Keratinocyte (primary cell): ENCODE results near the gene WDR44. TPM values are rescaled to one million over a fixed set of nuclear protein-coding genes. Genes with fewer than 3 reads are reported as not detected.

ENCODE experiments used
- DNase-seq: peaks from one replicate; pipeline ENCODE4 v3.0.0-alpha.2; 2011; ENCODE audit warnings: low read depth, missing footprints, low spot score
- FAIRE-seq: peaks from 2 replicates; lab custom pipeline; 2011; peaks lifted over from hg19 to GRCh38; lab: Jason Lieb, UNC
- H2AFZ ChIP-seq: 2 replicates; pipeline ENCODE4 v1.6.0; 2012; ENCODE audit warnings: low read length, control low read depth, inconsistent platforms; ENCODE audit not compliant: control insufficient read depth
- H3K27ac ChIP-seq: 2 replicates; pipeline ENCODE4 v1.5.1; 2011; ENCODE audit warnings: low read length; ENCODE audit not compliant: control insufficient read depth, insufficient read depth
- H3K27me3 ChIP-seq: 3 replicates; pipeline ENCODE4 v1.6.0; 2011; ENCODE audit warnings: low read length; ENCODE audit not compliant: control insufficient read depth, insufficient read depth; ENCODE audit errors: extremely low read depth
- H3K36me3 ChIP-seq, 2 experiments: 2 replicates in 1 of 2; 3 replicates in 1 of 2; pipeline ENCODE4 v1.5.1; 2011; ENCODE audit warnings: low read length in 2 of 2, mild to moderate bottlenecking in 1 of 2; ENCODE audit not compliant: control insufficient read depth in 2 of 2, insufficient read depth in 2 of 2; ENCODE audit errors: extremely low read depth in 1 of 2
- H3K4me1 ChIP-seq: 3 replicates; pipeline ENCODE4 v1.5.1; 2011; ENCODE audit warnings: low read length; ENCODE audit not compliant: control insufficient read depth, insufficient read depth; ENCODE audit errors: extremely low read depth
- H3K4me2 ChIP-seq: 3 replicates; pipeline ENCODE4 v1.6.0; 2011; ENCODE audit warnings: low read depth, low read length; ENCODE audit not compliant: control insufficient read depth, insufficient read depth; ENCODE audit errors: extremely low read depth
- H3K4me3 ChIP-seq, 3 experiments: fragments of 200-600 bp in 1 of 3; sonication (generic) in 1 of 3; 2 replicates in 2 of 3; 3 replicates in 1 of 3; pipeline ENCODE4 v1.5.1; 2011 to 2016; ENCODE audit warnings: low read length in 3 of 3, mild to moderate bottlenecking in 3 of 3, control low read depth in 2 of 3, inconsistent platforms in 1 of 3, low read depth in 1 of 3, mixed read lengths in 1 of 3, mixed run types in 1 of 3, moderate library complexity in 1 of 3; ENCODE audit not compliant: control insufficient read depth in 2 of 3, insufficient read depth in 2 of 3; ENCODE audit errors: extremely low read depth in 1 of 3
- H3K79me2 ChIP-seq: 2 replicates; pipeline ENCODE4 v1.6.0; 2012; ENCODE audit warnings: low read length; ENCODE audit not compliant: control insufficient read depth, insufficient read depth
- H3K9ac ChIP-seq: 3 replicates; pipeline ENCODE4 v1.6.0; 2011; ENCODE audit warnings: low read length; ENCODE audit not compliant: control insufficient read depth, insufficient read depth; ENCODE audit errors: extremely low read depth
- H3K9me1 ChIP-seq: 3 replicates; pipeline ENCODE4 v1.6.0; 2011; ENCODE audit warnings: low read length; ENCODE audit not compliant: control insufficient read depth, insufficient read depth; ENCODE audit errors: extremely low read depth
- H3K9me3 ChIP-seq: 2 replicates; pipeline ENCODE4 v1.5.1; 2012; ENCODE audit warnings: low read depth, low read length; ENCODE audit not compliant: control insufficient read depth
- H4K20me1 ChIP-seq: 3 replicates; pipeline ENCODE4 v1.6.0; 2011; ENCODE audit warnings: low read length; ENCODE audit not compliant: control insufficient read depth, insufficient read depth; ENCODE audit errors: extremely low read depth
- EZH2 ChIP-seq: IDR thresholded peaks from one replicate; pipeline ENCODE4 v1.6.1; 2012; ENCODE audit warnings: inconsistent platforms, mild to moderate bottlenecking, low read length, moderate library complexity
- dilution Hi-C: fragments of 300-500 bp; cut with MboI; formaldehyde crosslinking; loops from one replicate; pipeline ENCODE4 v1.7.0; 2020; ENCODE audit warnings: low sequenced_read_pairs; ENCODE audit not compliant: extremely low pct_ligation_motif_present
- polyA plus RNA-seq, 5 experiments: library from polyadenylated mRNA; depleted of rRNA in 3 of 5; stranded (reverse) in 3 of 5; stranded (forward) in 1 of 5; unstranded in 1 of 5; fragments of >200 nt; gene quantifications; 1 replicate in 1 of 5; 2 replicates in 3 of 5; 3 replicates in 1 of 5; pipeline versions ENCODE4 v1.2.1 to v1.2.3, GENCODE V29; 2011 to 2012; ENCODE audit warnings: missing spikeins in 2 of 5, low read depth in 1 of 5, low replicate concordance in 1 of 5
- TF ChIP-seq, protein P1 (sequence below), 3 experiments: IDR thresholded peaks in 1 of 3; conservative IDR thresholded peaks in 1 of 3; optimal IDR thresholded peaks in 1 of 3; 2 replicates in 2 of 3; 3 replicates in 1 of 3; pipeline versions ENCODE3 to v1.5.1; 2011; ENCODE audit warnings: low read length in 3 of 3, mild to moderate bottlenecking in 3 of 3, moderate library complexity in 2 of 3, control low read depth in 1 of 3, inconsistent platforms in 1 of 3; ENCODE audit not compliant: insufficient read depth in 2 of 3; ENCODE audit errors: extremely low read depth in 1 of 3

The WDR44 gene
- polyA plus RNA-seq, 1 donor (not counting 4 experiments of a cell fraction or from before 2014, with no cell fraction given) = 22.9 TPM

DNA sequence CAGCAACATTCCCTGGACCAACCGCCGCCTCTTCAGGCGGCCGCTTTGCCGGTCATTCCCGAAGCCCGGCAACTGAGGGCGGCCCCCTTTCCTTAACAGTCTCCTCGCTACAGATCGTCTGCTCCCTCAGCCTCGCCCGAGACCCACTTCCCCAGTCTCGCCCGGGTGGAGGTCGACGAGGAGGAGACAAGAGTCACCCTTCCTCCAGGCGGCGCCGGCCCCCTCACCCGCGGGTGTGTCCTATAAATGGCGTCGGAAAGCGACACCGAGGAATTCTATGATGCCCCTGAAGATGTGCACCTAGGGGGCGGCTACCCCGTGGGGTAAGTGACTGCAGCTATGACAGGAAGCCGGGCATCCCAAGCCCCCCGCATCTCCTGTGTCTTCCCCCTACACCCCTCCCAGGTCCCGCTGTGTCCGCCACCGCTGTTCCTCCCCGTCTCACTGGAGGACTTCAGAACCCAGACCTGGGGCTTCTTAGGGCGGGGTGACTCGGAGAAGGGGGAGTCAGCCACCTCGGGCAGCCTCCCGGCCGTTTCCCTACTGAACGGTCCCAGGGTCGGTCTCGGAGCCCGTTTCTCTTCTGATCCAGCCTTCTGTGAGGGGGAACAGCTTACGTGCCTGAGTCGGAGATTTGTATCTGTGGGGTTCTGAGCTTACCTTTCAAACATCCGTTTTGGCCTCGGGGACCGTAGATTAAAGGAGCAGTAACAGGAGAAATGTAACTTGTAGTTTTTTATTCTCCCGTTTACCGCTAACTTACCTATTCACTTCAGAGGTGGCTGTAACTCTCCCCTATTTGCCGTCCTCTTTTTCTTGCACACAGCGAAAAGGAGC is 570 bp downstream of the WDR44 start:
- peaks cover 48% of the 10 kb centered on the region for H3K79me2 ChIP-seq
- H3K4me2 ChIP-seq = peak overlapping the region; percentile 83
- H3K4me1 ChIP-seq = peaks cover 11% of the 10 kb centered on the region
- peak overlapping the region; percentile 65 to 83 (median 74) for H3K4me3 ChIP-seq
- TF ChIP-seq EZH2 = no peak
- TF ChIP-seq, protein P1, sequence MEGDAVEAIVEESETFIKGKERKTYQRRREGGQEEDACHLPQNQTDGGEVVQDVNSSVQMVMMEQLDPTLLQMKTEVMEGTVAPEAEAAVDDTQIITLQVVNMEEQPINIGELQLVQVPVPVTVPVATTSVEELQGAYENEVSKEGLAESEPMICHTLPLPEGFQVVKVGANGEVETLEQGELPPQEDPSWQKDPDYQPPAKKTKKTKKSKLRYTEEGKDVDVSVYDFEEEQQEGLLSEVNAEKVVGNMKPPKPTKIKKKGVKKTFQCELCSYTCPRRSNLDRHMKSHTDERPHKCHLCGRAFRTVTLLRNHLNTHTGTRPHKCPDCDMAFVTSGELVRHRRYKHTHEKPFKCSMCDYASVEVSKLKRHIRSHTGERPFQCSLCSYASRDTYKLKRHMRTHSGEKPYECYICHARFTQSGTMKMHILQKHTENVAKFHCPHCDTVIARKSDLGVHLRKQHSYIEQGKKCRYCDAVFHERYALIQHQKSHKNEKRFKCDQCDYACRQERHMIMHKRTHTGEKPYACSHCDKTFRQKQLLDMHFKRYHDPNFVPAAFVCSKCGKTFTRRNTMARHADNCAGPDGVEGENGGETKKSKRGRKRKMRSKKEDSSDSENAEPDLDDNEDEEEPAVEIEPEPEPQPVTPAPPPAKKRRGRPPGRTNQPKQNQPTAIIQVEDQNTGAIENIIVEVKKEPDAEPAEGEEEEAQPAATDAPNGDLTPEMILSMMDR (optimal IDR thresholded peaks at IDR 0.05 in 1 of 3, IDR thresholded peaks at IDR 0.05 in 1 of 3, conservative IDR thresholded peaks at IDR 0.05 in 1 of 3; ENCODE audit: extremely low read depth in 1 of 3, insufficient read depth in 2 of 3, low read length in 3 of 3) = peak in 1 of 3 experiments; percentile 21
- H3K27ac ChIP-seq = peak overlapping the region; percentile 70
- no peaks in the 10 kb centered on the region for H3K9me1 ChIP-seq
- no peaks in the 10 kb centered on the region for H3K9me3 ChIP-seq
- H3K9ac ChIP-seq = peak overlapping the region; percentile 85
- no peaks in the 10 kb centered on the region for H3K27me3 ChIP-seq
- no peaks in the 10 kb centered on the region for H4K20me1 ChIP-seq
- H3K36me3 ChIP-seq = no peaks in the 10 kb centered on the region
- DNase-seq = no peak
- H2AFZ ChIP-seq = peak overlapping the region; percentile 52
- no peak for FAIRE-seq
- dilution Hi-C loops = no loop called here

DNA sequence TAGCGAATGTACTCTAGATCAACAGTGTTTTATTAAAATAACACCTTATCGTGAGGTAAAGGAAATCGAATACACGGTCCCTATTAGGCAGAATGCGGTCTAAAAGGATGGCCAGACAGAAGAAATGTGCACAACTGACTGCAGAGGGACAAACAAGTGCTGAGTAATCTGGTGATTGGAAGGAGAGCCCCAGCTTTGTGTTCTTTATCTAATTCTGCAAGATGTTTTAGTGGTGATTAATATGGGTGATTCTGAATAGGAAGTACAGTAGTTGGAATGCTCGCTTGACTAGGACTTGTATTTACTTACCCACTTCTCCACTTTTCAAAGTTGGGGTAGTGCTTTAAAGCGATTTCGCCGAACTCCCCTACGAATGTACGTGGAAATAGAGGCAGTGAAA is 1.2 kb downstream of the WDR44 start:
- H3K4me3 ChIP-seq = peak overlapping the region; percentile 65 to 83 (median 74)
- peaks cover 13% of the 10 kb centered on the region for H3K4me1 ChIP-seq
- dilution Hi-C loops = no loop called here
- peak overlapping the region; percentile 85 for H3K9ac ChIP-seq
- no peaks in the 10 kb centered on the region for H3K36me3 ChIP-seq
- H2AFZ ChIP-seq = no peak overlapping the region
- H3K9me1 ChIP-seq = no peaks in the 10 kb centered on the region
- DNase-seq (no peak), FAIRE-seq (no peak)
- no peaks in the 10 kb centered on the region for H4K20me1 ChIP-seq
- TF ChIP-seq EZH2 = no peak
- TF ChIP-seq, protein P1 (optimal IDR thresholded peaks at IDR 0.05 in 1 of 3, IDR thresholded peaks at IDR 0.05 in 1 of 3, conservative IDR thresholded peaks at IDR 0.05 in 1 of 3; ENCODE audit: extremely low read depth in 1 of 3, insufficient read depth in 2 of 3, low read length in 3 of 3) = no peak
- peaks cover 52% of the 10 kb centered on the region for H3K79me2 ChIP-seq
- H3K27ac ChIP-seq = peak overlapping the region; percentile 70
- no peaks in the 10 kb centered on the region for H3K27me3 ChIP-seq
- no peaks in the 10 kb centered on the region for H3K9me3 ChIP-seq
- H3K4me2 ChIP-seq = peak overlapping the region; percentile 83
